WERI-Rb-1 (cell line): ENCODE results near the gene CHAT.

Experiments
- DNase-seq: peaks from one replicate; pipeline ENCODE4 v3.0.0-alpha.2; 2020
- H3K27ac ChIP-seq: fragments of 250-450 bp; sonication (Bioruptor Pico); 2 replicates; pipeline ENCODE4 v1.5.1; 2020; ENCODE audit warnings: mild to moderate bottlenecking, moderate library complexity
- H3K27me3 ChIP-seq: fragments of 250-450 bp; sonication (Bioruptor Pico); 2 replicates; pipeline ENCODE4 v1.5.1; 2021; ENCODE audit warnings: mild to moderate bottlenecking, low read depth, moderate library complexity; ENCODE audit not compliant: insufficient read depth, severe bottlenecking
- H3K36me3 ChIP-seq: fragments of 250-450 bp; sonication (Bioruptor Pico); 2 replicates; pipeline ENCODE4 v1.5.1; 2020; ENCODE audit warnings: mild to moderate bottlenecking, moderate library complexity
- H3K4me3 ChIP-seq: 2 replicates; pipeline ENCODE4 v1.5.1; 2011; ENCODE audit warnings: low read depth, mild to moderate bottlenecking, control low read depth, low read length
- H3K9me3 ChIP-seq: fragments of 250-450 bp; sonication (Bioruptor Pico); 2 replicates; pipeline ENCODE4 v1.5.1; 2021; ENCODE audit warnings: mild to moderate bottlenecking, moderate library complexity; ENCODE audit not compliant: severe bottlenecking
- TF ChIP-seq, protein P1 (sequence below): IDR thresholded peaks from 2 replicates; pipeline ENCODE4 v1.5.1; 2011; ENCODE audit warnings: low read depth, mild to moderate bottlenecking, control low read depth, inconsistent platforms, low read length

Gene CHAT

DNA sequence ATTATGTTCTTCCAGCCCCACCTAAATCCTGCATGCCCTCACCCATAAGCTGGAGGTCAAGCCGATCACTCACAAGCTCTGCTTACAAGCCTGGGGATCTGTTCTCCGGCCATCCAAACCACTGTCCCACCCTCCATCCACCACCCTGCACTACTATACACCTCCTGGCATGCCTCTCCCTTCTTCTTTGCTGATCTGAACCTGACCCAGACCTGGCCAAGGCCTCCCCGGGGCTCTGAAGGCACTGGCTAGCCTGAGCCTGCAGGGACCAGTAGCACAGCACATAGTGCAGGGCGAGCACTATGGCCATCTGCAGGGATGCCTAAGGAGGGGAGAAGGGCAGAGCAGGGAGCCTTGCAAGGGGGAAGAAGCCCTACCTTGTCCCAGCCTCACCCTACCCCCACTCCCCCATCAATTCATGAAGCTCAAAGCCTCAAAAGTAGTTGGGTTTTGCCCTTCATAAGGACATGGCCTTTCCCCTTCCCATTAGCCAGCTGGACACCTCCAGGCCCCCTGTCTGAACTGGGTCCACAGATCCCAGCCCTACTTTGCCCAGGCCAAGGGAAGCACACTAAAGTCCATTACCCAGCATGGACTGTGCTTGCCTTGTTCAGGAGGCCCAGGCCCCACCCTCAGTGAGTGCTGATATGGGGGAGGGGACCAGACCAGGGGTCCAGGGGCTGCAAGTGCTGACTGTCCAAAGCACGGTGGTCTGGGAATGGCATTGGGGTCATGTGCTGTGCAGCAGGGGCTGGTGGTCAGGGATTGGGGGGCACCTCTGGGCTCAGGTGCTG, 29.6 kb downstream of the CHAT start:
- Histone ChIP-seq H3K4me3 (no peak overlapping the region), H3K9me3 (no peaks in the 10 kb centered on the region), H3K36me3 (no peaks in the 10 kb centered on the region), H3K27ac (no peak overlapping the region), H3K27me3 (no peaks in the 10 kb centered on the region)
- DNase-seq: no peak
- TF ChIP-seq, protein P1, sequence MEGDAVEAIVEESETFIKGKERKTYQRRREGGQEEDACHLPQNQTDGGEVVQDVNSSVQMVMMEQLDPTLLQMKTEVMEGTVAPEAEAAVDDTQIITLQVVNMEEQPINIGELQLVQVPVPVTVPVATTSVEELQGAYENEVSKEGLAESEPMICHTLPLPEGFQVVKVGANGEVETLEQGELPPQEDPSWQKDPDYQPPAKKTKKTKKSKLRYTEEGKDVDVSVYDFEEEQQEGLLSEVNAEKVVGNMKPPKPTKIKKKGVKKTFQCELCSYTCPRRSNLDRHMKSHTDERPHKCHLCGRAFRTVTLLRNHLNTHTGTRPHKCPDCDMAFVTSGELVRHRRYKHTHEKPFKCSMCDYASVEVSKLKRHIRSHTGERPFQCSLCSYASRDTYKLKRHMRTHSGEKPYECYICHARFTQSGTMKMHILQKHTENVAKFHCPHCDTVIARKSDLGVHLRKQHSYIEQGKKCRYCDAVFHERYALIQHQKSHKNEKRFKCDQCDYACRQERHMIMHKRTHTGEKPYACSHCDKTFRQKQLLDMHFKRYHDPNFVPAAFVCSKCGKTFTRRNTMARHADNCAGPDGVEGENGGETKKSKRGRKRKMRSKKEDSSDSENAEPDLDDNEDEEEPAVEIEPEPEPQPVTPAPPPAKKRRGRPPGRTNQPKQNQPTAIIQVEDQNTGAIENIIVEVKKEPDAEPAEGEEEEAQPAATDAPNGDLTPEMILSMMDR: no peak

DNA sequence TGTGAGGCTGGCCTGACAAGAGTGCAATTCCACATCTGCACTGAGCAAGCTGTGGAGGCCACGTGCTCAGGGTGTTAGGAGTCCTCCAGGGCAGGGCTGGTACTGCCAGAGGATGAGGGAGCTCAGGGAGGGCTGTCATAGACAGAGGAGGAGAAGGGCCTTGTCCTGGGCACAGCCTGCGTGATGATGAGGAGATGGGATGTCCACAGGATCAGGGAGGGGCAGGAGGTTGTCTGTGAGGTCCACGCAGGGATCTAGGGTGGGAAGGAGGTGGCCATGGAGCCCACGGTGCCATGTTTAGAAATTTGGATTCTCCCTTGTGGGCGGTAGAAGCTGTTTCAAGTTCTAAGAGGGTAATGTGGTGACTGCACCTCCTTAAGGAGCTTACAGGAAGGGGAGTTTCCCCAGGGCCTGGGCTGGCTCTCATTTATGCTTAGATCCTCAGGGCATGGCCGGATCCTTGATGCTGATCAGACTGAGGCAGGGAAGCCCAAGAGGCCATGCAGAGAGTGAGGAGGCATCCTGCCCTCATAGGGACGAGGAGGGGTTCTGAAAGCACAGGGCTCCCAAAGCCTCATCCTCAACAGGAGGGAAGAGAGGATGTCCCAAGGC, 30.3 kb downstream of the CHAT start:
- no peaks in the 10 kb centered on the region for H3K27me3 ChIP-seq
- H3K4me3 ChIP-seq: no peak overlapping the region
- no peaks in the 10 kb centered on the region for H3K36me3 ChIP-seq
- TF ChIP-seq, protein P1: no peak
- H3K9me3 ChIP-seq: no peaks in the 10 kb centered on the region
- DNase-seq: no peak
- H3K27ac ChIP-seq: no peak overlapping the region

DNA sequence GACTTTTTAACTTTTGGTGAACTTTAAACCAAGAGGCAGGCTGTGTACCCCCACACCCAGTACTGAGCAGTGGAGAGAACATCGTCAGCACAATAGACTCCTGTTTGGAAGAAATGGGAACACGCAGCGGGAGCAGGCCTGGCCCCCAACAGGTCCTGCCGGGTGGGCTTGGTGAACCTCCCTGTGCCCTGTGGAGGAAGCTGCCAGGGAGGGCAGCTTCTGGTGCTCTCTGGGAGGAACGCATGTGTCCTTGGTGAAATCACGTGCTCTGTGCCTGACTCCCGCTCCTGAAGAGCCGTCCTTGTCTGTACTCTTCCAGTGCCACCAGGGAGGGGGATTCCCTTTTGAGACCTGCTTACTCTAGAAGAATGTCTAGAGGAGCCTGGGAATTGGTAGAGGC, 31.6 kb downstream of the CHAT start:
- TF ChIP-seq, protein P1: no peak
- Histone ChIP-seq H3K4me3 (no peak overlapping the region), H3K36me3 (no peaks in the 10 kb centered on the region), H3K9me3 (no peaks in the 10 kb centered on the region), H3K27me3 (no peaks in the 10 kb centered on the region), H3K27ac (no peak overlapping the region)
- DNase-seq: no peak

DNA sequence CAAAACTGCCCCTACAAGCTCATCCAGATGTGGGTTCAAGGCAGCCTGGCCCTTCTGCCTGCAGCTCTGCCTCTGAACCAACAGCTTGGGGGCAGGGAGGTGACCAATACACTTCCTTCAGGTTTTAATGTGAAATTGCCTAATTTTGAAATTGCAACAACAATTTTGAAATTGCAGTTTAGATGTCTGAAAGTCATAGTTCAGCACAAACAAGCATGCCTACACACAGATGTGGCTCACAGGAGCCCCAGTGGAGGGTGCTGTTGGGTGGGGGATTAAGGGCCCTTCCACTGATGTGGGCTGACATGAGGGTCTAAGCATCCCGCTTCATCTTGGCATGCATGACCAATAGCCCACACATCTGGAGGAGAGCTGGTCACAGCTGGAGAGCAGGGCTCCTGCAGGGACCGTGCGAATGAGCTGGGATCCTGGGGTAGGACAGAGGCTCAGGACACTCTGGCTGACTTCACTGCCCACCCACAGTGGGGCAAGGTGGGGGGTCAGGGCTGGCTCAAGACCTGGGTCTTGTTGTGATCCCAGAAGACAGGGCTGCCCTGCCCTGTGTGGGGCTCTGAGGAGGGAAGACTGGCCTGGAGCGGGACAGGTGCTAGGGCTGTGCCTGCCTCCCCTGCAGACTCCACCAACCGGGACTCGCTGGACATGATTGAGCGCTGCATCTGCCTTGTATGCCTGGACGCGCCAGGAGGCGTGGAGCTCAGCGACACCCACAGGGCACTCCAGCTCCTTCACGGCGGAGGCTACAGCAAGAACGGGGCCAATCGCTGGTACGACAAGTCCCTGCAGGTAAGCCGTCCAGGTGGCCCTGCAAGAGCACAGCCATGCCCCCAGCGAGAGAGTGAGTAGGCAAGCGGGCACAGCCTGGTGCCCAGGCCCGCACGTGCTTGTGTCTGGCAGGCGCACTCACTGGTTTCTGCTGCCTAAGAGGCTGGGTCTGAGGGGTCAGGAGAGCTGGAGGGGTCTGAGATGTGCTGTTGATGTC, 32.3 kb downstream of the CHAT start:
- no peaks in the 10 kb centered on the region for H3K27me3 ChIP-seq
- no peak overlapping the region for H3K4me3 ChIP-seq
- no peak overlapping the region for H3K27ac ChIP-seq
- H3K36me3 ChIP-seq: no peaks in the 10 kb centered on the region
- DNase-seq: no peak
- no peaks in the 10 kb centered on the region for H3K9me3 ChIP-seq
- TF ChIP-seq, protein P1: no peak

DNA sequence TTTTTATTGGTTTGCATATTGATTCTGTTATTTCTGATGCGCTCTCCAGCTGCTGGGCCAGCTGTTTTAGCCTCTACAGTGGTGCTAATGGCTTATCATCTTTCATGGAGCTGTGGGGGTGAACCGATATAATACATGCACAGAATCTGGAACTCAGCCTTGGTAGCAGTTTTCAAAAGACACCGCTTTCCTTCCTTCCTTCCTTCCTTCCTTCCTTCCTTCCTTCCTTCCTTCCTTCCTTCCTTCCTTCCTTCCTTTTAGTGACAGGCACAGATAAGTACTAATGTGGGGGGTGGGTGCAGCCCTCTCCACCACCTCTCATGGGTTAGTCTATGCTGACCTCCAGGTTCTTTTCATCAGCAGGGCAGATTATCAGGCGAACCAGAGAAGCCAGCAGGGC, 33.7 kb downstream of the CHAT start:
- Histone ChIP-seq H3K27ac (no peak overlapping the region), H3K4me3 (no peak overlapping the region), H3K9me3 (no peaks in the 10 kb centered on the region), H3K27me3 (no peaks in the 10 kb centered on the region), H3K36me3 (no peaks in the 10 kb centered on the region)
- TF ChIP-seq, protein P1: no peak
- DNase-seq: no peak
